Activated T-helper 17 cell treated with anti-CD3 and anti-CD28 coated beads, Interleukin-2, amount 50 U/mL, for 72 hours (primary cell): ENCODE data around the gene SH3PXD2A. TPM values are rescaled to one million over a fixed set of nuclear protein-coding genes. Genes with fewer than 3 reads are reported as not detected.
A peak's percentile ranks its signal among the peaks of the same experiment; 100 is the strongest.

Experiments used
- ATAC-seq: fragments of 150-1000 bp; cut with Tn5 transposase; replicated peaks from 2 replicates; pipeline ENCODE4 v1.10.0; 2021; ENCODE audit warnings: mild to moderate bottlenecking, moderate library complexity
- H3K27ac Mint-ChIP-seq: one replicate; pipeline ENCODE4 v1.8.0; 2022; ENCODE audit warnings: mixed read lengths
- H3K27me3 Mint-ChIP-seq: one replicate; pipeline ENCODE4 v1.8.0; 2022; ENCODE audit warnings: mixed read lengths
- H3K36me3 Mint-ChIP-seq: one replicate; pipeline ENCODE4 v1.8.0; 2022; ENCODE audit warnings: low read depth, mild to moderate bottlenecking, mixed read lengths
- H3K4me1 Mint-ChIP-seq: one replicate; pipeline ENCODE4 v1.8.0; 2022; ENCODE audit warnings: mixed read lengths
- H3K4me3 Mint-ChIP-seq: one replicate; pipeline ENCODE4 v1.8.0; 2022; ENCODE audit warnings: mild to moderate bottlenecking, mixed read lengths
- H3K9me3 Mint-ChIP-seq: one replicate; pipeline ENCODE4 v1.8.0; 2022; ENCODE audit warnings: mixed read lengths
- total RNA-seq, 2 donors: library from RNA; stranded (reverse); gene quantifications; one replicate each; pipeline ENCODE4 v1.2.3, GENCODE V29; 2022

The SH3PXD2A gene
- total RNA-seq, 2 donors from 2014 or later = 8.0 to 19.3 TPM

- Mint-ChIP-seq H3K27me3 (no peaks in the 10 kb centered on the region), H3K9me3 (no peaks in the 10 kb centered on the region), H3K4me1 (peaks cover 13% of the 10 kb centered on the region), H3K36me3 (peaks cover 93% of the 10 kb centered on the region), H3K27ac (no peak overlapping the region), H3K4me3 (no peak overlapping the region)
- no peak for ATAC-seq
These were observed 29.3 kb upstream of the SH3PXD2A start for GRCh38 chr10:103884681-103885139.

- H3K9me3 Mint-ChIP-seq = no peaks in the 10 kb centered on the region
- H3K27me3 Mint-ChIP-seq = no peaks in the 10 kb centered on the region
- no peak overlapping the region for H3K27ac Mint-ChIP-seq
- no peak overlapping the region for H3K4me3 Mint-ChIP-seq
- no peak for ATAC-seq
- no peaks in the 10 kb centered on the region for H3K4me1 Mint-ChIP-seq
- peaks cover 95% of the 10 kb centered on the region for H3K36me3 Mint-ChIP-seq
These were observed 27.1 kb upstream of the SH3PXD2A start for GRCh38 chr10:103882285-103883007.

GRCh38 chr10:103881416-103882284 lies 26.3 kb upstream of the SH3PXD2A start:
- Mint-ChIP-seq H3K4me3 (no peak overlapping the region), H3K4me1 (no peaks in the 10 kb centered on the region), H3K9me3 (no peaks in the 10 kb centered on the region), H3K27me3 (no peaks in the 10 kb centered on the region), H3K27ac (no peak overlapping the region), H3K36me3 (peaks cover 87% of the 10 kb centered on the region)
- ATAC-seq = no peak

- Mint-ChIP-seq H3K36me3 (peaks cover 79% of the 10 kb centered on the region), H3K27ac (no peak overlapping the region), H3K27me3 (no peaks in the 10 kb centered on the region), H3K4me1 (no peaks in the 10 kb centered on the region), H3K9me3 (no peaks in the 10 kb centered on the region), H3K4me3 (no peak overlapping the region)
- no peak for ATAC-seq
These were observed 24.5 kb upstream of the SH3PXD2A start for GRCh38 chr10:103879831-103880230.

GRCh38 chr10:103879409-103879808 lies 24.0 kb upstream of the SH3PXD2A start:
- Mint-ChIP-seq H3K4me1 (no peaks in the 10 kb centered on the region), H3K9me3 (no peaks in the 10 kb centered on the region), H3K4me3 (no peak overlapping the region), H3K36me3 (peaks cover 79% of the 10 kb centered on the region), H3K27me3 (no peaks in the 10 kb centered on the region), H3K27ac (peak overlapping the region; percentile 21)
- no peak for ATAC-seq

GRCh38 chr10:103877861-103878260 lies 22.5 kb upstream of the SH3PXD2A start:
- Mint-ChIP-seq H3K27ac (no peak overlapping the region), H3K4me1 (no peaks in the 10 kb centered on the region), H3K27me3 (no peaks in the 10 kb centered on the region), H3K9me3 (no peaks in the 10 kb centered on the region), H3K4me3 (no peak overlapping the region), H3K36me3 (peaks cover 69% of the 10 kb centered on the region)
- ATAC-seq = no peak

GRCh38 chr10:103876155-103876554 lies 20.8 kb upstream of the SH3PXD2A start:
- H3K9me3 Mint-ChIP-seq = no peaks in the 10 kb centered on the region
- ATAC-seq = no peak
- no peak overlapping the region for H3K27ac Mint-ChIP-seq
- H3K27me3 Mint-ChIP-seq = no peaks in the 10 kb centered on the region
- H3K36me3 Mint-ChIP-seq = peaks cover 56% of the 10 kb centered on the region
- H3K4me1 Mint-ChIP-seq = no peaks in the 10 kb centered on the region
- H3K4me3 Mint-ChIP-seq = no peak overlapping the region

- peaks cover 47% of the 10 kb centered on the region for H3K36me3 Mint-ChIP-seq
- no peak overlapping the region for H3K27ac Mint-ChIP-seq
- no peaks in the 10 kb centered on the region for H3K4me1 Mint-ChIP-seq
- H3K27me3 Mint-ChIP-seq = no peaks in the 10 kb centered on the region
- ATAC-seq = no peak
- H3K9me3 Mint-ChIP-seq = no peaks in the 10 kb centered on the region
- no peak overlapping the region for H3K4me3 Mint-ChIP-seq
These were observed 19.4 kb upstream of the SH3PXD2A start for GRCh38 chr10:103874730-103875129.

- Mint-ChIP-seq H3K27me3 (no peaks in the 10 kb centered on the region), H3K4me3 (no peak overlapping the region), H3K27ac (peak overlapping the region; percentile 63), H3K9me3 (no peaks in the 10 kb centered on the region), H3K4me1 (no peaks in the 10 kb centered on the region), H3K36me3 (peaks cover 25% of the 10 kb centered on the region)
- no peak for ATAC-seq
These were observed 17.0 kb upstream of the SH3PXD2A start for GRCh38 chr10:103872137-103872931.

GRCh38 chr10:103871006-103871405 lies 15.6 kb upstream of the SH3PXD2A start:
- Mint-ChIP-seq H3K27ac (peak overlapping the region; percentile 63), H3K27me3 (no peaks in the 10 kb centered on the region), H3K4me1 (no peaks in the 10 kb centered on the region)

GRCh38 chr10:103870516-103870915 lies 15.1 kb upstream of the SH3PXD2A start:
- no peak overlapping the region for H3K27ac Mint-ChIP-seq
- no peak for ATAC-seq
- H3K4me1 Mint-ChIP-seq = no peaks in the 10 kb centered on the region
- peaks cover 19% of the 10 kb centered on the region for H3K36me3 Mint-ChIP-seq
- H3K4me3 Mint-ChIP-seq = no peak overlapping the region
- H3K27me3 Mint-ChIP-seq = no peaks in the 10 kb centered on the region
- no peaks in the 10 kb centered on the region for H3K9me3 Mint-ChIP-seq

More at GRCh38 chr10:103871006-103871405, 15.6 kb upstream of the SH3PXD2A start:
- Mint-ChIP-seq H3K9me3 (no peaks in the 10 kb centered on the region), H3K4me3 (no peak overlapping the region), H3K36me3 (peaks cover 22% of the 10 kb centered on the region)
- ATAC-seq = no peak

GRCh38 chr10:103869336-103869735 lies 14.0 kb upstream of the SH3PXD2A start:
- Mint-ChIP-seq H3K9me3 (peaks cover 8% of the 10 kb centered on the region), H3K27me3 (no peaks in the 10 kb centered on the region), H3K4me3 (no peak overlapping the region), H3K4me1 (no peaks in the 10 kb centered on the region), H3K36me3 (peaks cover 10% of the 10 kb centered on the region), H3K27ac (no peak overlapping the region)
- peak; percentile 67 for ATAC-seq

GRCh38 chr10:103868200-103868599 lies 12.8 kb upstream of the SH3PXD2A start:
- no peak overlapping the region for H3K4me3 Mint-ChIP-seq
- peaks cover 8% of the 10 kb centered on the region for H3K36me3 Mint-ChIP-seq

GRCh38 chr10:103861505-103861904 lies 6.1 kb upstream of the SH3PXD2A start:
- Mint-ChIP-seq H3K27ac (no peak overlapping the region), H3K27me3 (peaks cover 6% of the 10 kb centered on the region), H3K36me3 (no peaks in the 10 kb centered on the region), H3K9me3 (peaks cover 8% of the 10 kb centered on the region), H3K4me3 (no peak overlapping the region), H3K4me1 (no peaks in the 10 kb centered on the region)
- no peak for ATAC-seq

More at GRCh38 chr10:103868200-103868599, 12.8 kb upstream of the SH3PXD2A start:
- ATAC-seq = no peak
- Mint-ChIP-seq H3K27me3 (no peaks in the 10 kb centered on the region), H3K27ac (no peak overlapping the region), H3K9me3 (peaks cover 8% of the 10 kb centered on the region), H3K4me1 (no peaks in the 10 kb centered on the region)
